ENCODE measurements around the gene MAP3K15.
A peak's percentile ranks its signal among the peaks of the same experiment; 100 is the strongest.

MAP3K15 gene

GRCh38 chrX:19377799-19378198, 137.5 kb downstream of the MAP3K15 start:
- no peak for DNase-seq (ENCODE audit: low read depth)
- no peak for TF ChIP-seq CTCF (conservative IDR thresholded peaks at IDR 0.05; ENCODE audit: control insufficient read depth, insufficient read depth, low read depth, low read length)
- no peak overlapping the region for H3K4me3 ChIP-seq (ENCODE audit: control insufficient read depth, low read depth, low read length)

GRCh38 chrX:19375546-19375945, 139.8 kb downstream of the MAP3K15 start:
- no peak for DNase-seq (ENCODE audit: low read depth)
- no peak overlapping the region for H3K4me3 ChIP-seq (ENCODE audit: control insufficient read depth, low read depth, low read length)
- no peak for TF ChIP-seq CTCF (conservative IDR thresholded peaks at IDR 0.05; ENCODE audit: control insufficient read depth, insufficient read depth, low read depth, low read length)

GRCh38 chrX:19373351-19373891, 141.9 kb downstream of the MAP3K15 start:
- no peak for TF ChIP-seq CTCF (conservative IDR thresholded peaks at IDR 0.05; ENCODE audit: control insufficient read depth, insufficient read depth, low read depth, low read length)
- H3K4me3 ChIP-seq (ENCODE audit: control insufficient read depth, low read depth, low read length) = no peak overlapping the region
- no peak for DNase-seq (ENCODE audit: low read depth)

GRCh38 chrX:19372547-19373331, 142.6 kb downstream of the MAP3K15 start:
- no peak for TF ChIP-seq CTCF (conservative IDR thresholded peaks at IDR 0.05; ENCODE audit: control insufficient read depth, insufficient read depth, low read depth, low read length)
- H3K4me3 ChIP-seq (ENCODE audit: control insufficient read depth, low read depth, low read length) = peak overlapping the region; percentile 37
- no peak for DNase-seq (ENCODE audit: low read depth)

- peak overlapping the region; percentile 37 for H3K4me3 ChIP-seq (ENCODE audit: control insufficient read depth, low read depth, low read length)
- peak; percentile 80 for TF ChIP-seq CTCF (conservative IDR thresholded peaks at IDR 0.05; ENCODE audit: control insufficient read depth, insufficient read depth, low read depth, low read length)
- DNase-seq (ENCODE audit: low read depth) = peak; percentile 64
Measured at GRCh38 chrX:19372170-19372546, 143.2 kb downstream of the MAP3K15 start.

GRCh38 chrX:19370061-19370460, 145.2 kb downstream of the MAP3K15 start:
- peak; percentile 47 for DNase-seq (ENCODE audit: low read depth)
- no peak for TF ChIP-seq CTCF (conservative IDR thresholded peaks at IDR 0.05; ENCODE audit: control insufficient read depth, insufficient read depth, low read depth, low read length)
- no peak overlapping the region for H3K4me3 ChIP-seq (ENCODE audit: control insufficient read depth, low read depth, low read length)
